Gastroesophageal sphincter (tissue), 4 donors: ENCODE measurements around the gene MYLK. TPM values are rescaled to one million over a fixed set of nuclear protein-coding genes. Genes with fewer than 3 reads are reported as not detected.

Source experiments
- ATAC-seq: fragments of 150-250 bp; one replicate; pipeline ENCODE4 v1.9.1; 2016; ENCODE audit warnings: mild to moderate bottlenecking, moderate library complexity
- H3K27ac ChIP-seq, 4 donors: fragments of 200-600 bp; sonication (generic) in 3 of 4; 1 replicate in 3 of 4; 2 replicates in 1 of 4; pipeline ENCODE4 v1.5.1; 2016 to 2019
- H3K27me3 ChIP-seq: fragments of 200-600 bp; sonication (generic); one replicate; pipeline ENCODE4 v1.5.1; 2019
- H3K36me3 ChIP-seq, 2 donors: fragments of 200-600 bp; sonication (generic); one replicate each; pipeline ENCODE4 v1.5.1; 2019; ENCODE audit warnings: control low read depth in 1 of 2
- H3K4me1 ChIP-seq, 3 donors: fragments of 200-600 bp; sonication (generic); 1 replicate in 2 of 3; 2 replicates in 1 of 3; pipeline ENCODE4 v1.5.1; 2016 to 2019; ENCODE audit warnings: control low read depth in 2 of 3
- H3K4me3 ChIP-seq, 2 donors: fragments of 200-600 bp; sonication (generic); one replicate each; pipeline ENCODE4 v1.5.1; 2019; ENCODE audit warnings: mild to moderate bottlenecking in 1 of 2, moderate library complexity in 1 of 2
- H3K9me3 ChIP-seq, 3 donors: fragments of 200-600 bp; sonication (generic); one replicate each; pipeline ENCODE4 v1.5.1; 2017 to 2019; ENCODE audit warnings: control low read depth in 2 of 3
- CTCF ChIP-seq, 4 experiments: fragments of 200-600 bp in 2 of 4; fragments of 450-650 bp in 2 of 4; sonication (generic) in 1 of 4; IDR thresholded peaks; one replicate each; pipeline ENCODE4 v1.5.1; 2017 to 2019; ENCODE audit warnings: antibody characterized with exemption in 4 of 4, mild to moderate bottlenecking in 2 of 4, moderate library complexity in 2 of 4
- EP300 ChIP-seq: sonication (generic); formaldehyde crosslinking; IDR thresholded peaks from one replicate; pipeline ENCODE4 v1.6.1; 2017; ENCODE audit warnings: antibody characterized with exemption, mild to moderate bottlenecking
- POLR2A ChIP-seq, 2 donors: fragments of 450-650 bp; IDR thresholded peaks; one replicate each; pipeline ENCODE4 v1.6.1; 2017; ENCODE audit warnings: antibody characterized with exemption in 2 of 2, mild to moderate bottlenecking in 2 of 2, moderate library complexity in 1 of 2
- POLR2AphosphoS5 ChIP-seq: sonication (generic); formaldehyde crosslinking; IDR thresholded peaks from one replicate; pipeline ENCODE4 v1.6.1; 2017; ENCODE audit warnings: antibody characterized with exemption
- WGBS, 2 donors: methylation state at CpG; one replicate each; pipeline ENCODE4 v1.1.5; 2018; ENCODE audit warnings: low coverage in 1 of 2; 5-methylcytosine and 5-hydroxymethylcytosine counted together
- total RNA-seq, 4 donors: library from RNA; depleted of rRNA; stranded (reverse); fragments of >200 nt; gene quantifications; one replicate each; pipeline ENCODE4 v1.1.0, GENCODE V29; 2016

MYLK gene
- total RNA-seq, 4 donors from 2014 or later, result 1,558 to 2,522 (median 2,261) TPM

- H3K27ac ChIP-seq, result peak overlapping the region in 2 of 4 donors; percentile 37 to 54
- H3K27me3 ChIP-seq, result no peaks in the 10 kb centered on the region
- ATAC-seq, result no peak
- 44 to 55% methylated on average over 1 to 2 of the region's 3 CpGs for WGBS, 2 donors
- H3K36me3 ChIP-seq, result no peaks in the 10 kb centered on the region
- no peak overlapping the region for H3K4me3 ChIP-seq
- H3K4me1 ChIP-seq, result peaks cover 0 to 17% (median 0%) of the 10 kb centered on the region in 3 donors
- TF ChIP-seq POLR2A (IDR thresholded peaks at IDR 0.05), result no peak
- no peaks in the 10 kb centered on the region for H3K9me3 ChIP-seq
These were observed 93.1 kb downstream of the MYLK start for GRCh38 chr3:123791073-123791370.

DNA sequence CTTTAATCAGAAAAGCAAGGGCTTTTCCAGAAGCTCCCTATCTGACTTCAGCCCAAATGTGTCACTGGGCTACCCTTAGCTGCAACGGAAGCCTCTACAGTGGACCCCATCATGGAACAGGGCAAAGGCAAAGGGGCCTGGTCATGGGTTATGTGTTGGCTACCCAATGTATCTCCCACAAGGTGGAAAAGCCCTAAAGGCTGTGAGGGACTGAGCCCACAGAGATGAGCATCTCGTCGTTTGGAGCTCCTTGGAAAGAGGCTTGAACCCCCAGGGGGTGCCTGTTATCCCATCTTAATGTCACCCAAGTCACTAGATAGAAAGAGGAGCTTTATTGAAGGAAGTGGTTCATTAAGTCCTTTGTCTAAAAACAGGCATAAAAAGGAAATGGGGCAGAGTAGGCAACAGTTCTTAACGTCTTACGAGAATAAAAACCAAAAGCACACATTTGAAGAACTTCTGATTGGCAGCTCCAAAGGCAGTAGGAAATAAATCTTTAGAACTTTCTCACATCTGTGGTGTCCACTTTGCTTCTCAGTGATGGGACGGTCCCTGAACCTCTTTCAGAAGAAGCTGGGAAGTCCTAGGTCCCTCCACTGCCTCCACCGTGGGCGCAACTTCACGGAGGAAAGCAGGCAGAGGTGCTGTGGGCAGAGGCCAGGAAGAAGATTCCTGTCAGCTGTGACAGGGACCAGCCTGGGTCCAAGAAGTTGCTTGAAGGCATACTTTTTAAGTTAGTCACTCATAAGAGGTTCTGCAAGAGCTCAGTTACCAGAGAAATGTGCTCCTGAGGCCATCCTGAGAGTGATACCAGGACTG lies 93.7 kb downstream of the MYLK start:
- Histone ChIP-seq H3K4me3 (no peak overlapping the region), H3K9me3 (no peaks in the 10 kb centered on the region)
- no peak for ATAC-seq

GRCh38 chr3:123789760-123790159 lies 94.4 kb downstream of the MYLK start:
- TF ChIP-seq POLR2AphosphoS5 (no peak), POLR2A (IDR thresholded peaks at IDR 0.05) (no peak), EP300 (no peak), CTCF (IDR thresholded peaks at IDR 0.05) (no peak)
- H3K4me3 ChIP-seq, result no peak overlapping the region
- no peaks in the 10 kb centered on the region for H3K9me3 ChIP-seq
- H3K36me3 ChIP-seq, result no peaks in the 10 kb centered on the region
- H3K4me1 ChIP-seq, result peaks cover 0 to 17% (median 0%) of the 10 kb centered on the region in 3 donors
- WGBS, 2 donors, result 96 to 98% methylated on average over 4 to 5 of the region's 5 CpGs
- no peak for ATAC-seq
- no peaks in the 10 kb centered on the region for H3K27me3 ChIP-seq
- no peak overlapping the region for H3K27ac ChIP-seq

More for the DNA sequence above, 93.7 kb downstream of the MYLK start:
- WGBS, 2 donors, result 93 to 100% methylated on average over 1 to 6 of the region's 9 CpGs
- no peaks in the 10 kb centered on the region for H3K36me3 ChIP-seq
- TF ChIP-seq EP300, result no peak
- no peak for TF ChIP-seq POLR2AphosphoS5
- no peak for TF ChIP-seq CTCF (IDR thresholded peaks at IDR 0.05)
- TF ChIP-seq POLR2A (IDR thresholded peaks at IDR 0.05), result no peak
- peak overlapping the region in 1 of 4 donors; percentile 54 for H3K27ac ChIP-seq
- peaks cover 0 to 17% (median 0%) of the 10 kb centered on the region in 3 donors for H3K4me1 ChIP-seq
- H3K27me3 ChIP-seq, result no peaks in the 10 kb centered on the region

DNA sequence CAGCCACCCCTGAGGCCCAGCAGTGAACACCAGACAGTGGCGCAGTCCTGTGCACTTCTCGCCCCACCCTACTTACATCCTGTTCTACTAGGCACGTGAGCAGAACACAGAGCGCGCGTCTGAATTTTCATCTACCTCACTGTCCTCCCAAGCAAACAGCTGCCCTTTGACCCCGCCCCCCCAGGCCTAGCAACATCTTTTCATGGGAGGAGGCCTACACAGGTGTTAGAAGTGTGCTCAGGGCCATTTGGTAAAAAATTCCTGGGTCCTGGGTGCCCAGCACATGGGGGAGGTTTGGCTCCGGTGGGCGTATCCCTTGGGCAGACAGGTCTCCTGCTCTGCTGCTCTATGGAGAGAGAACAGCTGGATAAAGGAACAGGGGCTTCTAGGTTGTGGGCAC lies 95.0 kb downstream of the MYLK start:
- H3K4me1 ChIP-seq, result peaks cover 0 to 17% (median 0%) of the 10 kb centered on the region in 3 donors
- H3K27me3 ChIP-seq, result no peaks in the 10 kb centered on the region
- no peak overlapping the region for H3K27ac ChIP-seq
- no peaks in the 10 kb centered on the region for H3K9me3 ChIP-seq
- TF ChIP-seq CTCF (IDR thresholded peaks at IDR 0.05) (no peak), EP300 (no peak), POLR2AphosphoS5 (no peak), POLR2A (IDR thresholded peaks at IDR 0.05) (no peak)
- no peak for ATAC-seq
- no peaks in the 10 kb centered on the region for H3K36me3 ChIP-seq
- no peak overlapping the region for H3K4me3 ChIP-seq
- WGBS, 2 donors, result 89 to 100% methylated on average over 2 to 3 of the region's 9 CpGs

- WGBS, 2 donors, result 68 to 100% methylated on average over 2 of the region's 2 CpGs
- Histone ChIP-seq H3K27me3 (no peaks in the 10 kb centered on the region), H3K36me3 (no peaks in the 10 kb centered on the region), H3K9me3 (no peaks in the 10 kb centered on the region), H3K4me1 (peaks cover 2 to 22% (median 4%) of the 10 kb centered on the region in 3 donors), H3K27ac (no peak overlapping the region), H3K4me3 (no peak overlapping the region)
- TF ChIP-seq EP300 (no peak), POLR2A (IDR thresholded peaks at IDR 0.05) (no peak), CTCF (IDR thresholded peaks at IDR 0.05) (no peak), POLR2AphosphoS5 (no peak)
- no peak for ATAC-seq
These were observed 95.4 kb downstream of the MYLK start for GRCh38 chr3:123788710-123789109.
